Endothelial cell of umbilical vein (primary cell): ENCODE results near the gene IL4I1. TPM values are rescaled to one million over a fixed set of nuclear protein-coding genes. Genes with fewer than 3 reads are reported as not detected.

Experiments
- BruUV-seq: library from RNA; stranded (reverse); fragments of 400-500 nt; replicated peaks from 2 replicates; lab custom pipeline; 2021; lab: Mats Ljungman, UMichigan
- CTCF ChIA-PET: fragments of 300-600, 350-600 bp; sonication (Branson Sonifier 250); formaldehyde crosslinking; loops from one replicate; lab custom pipeline; 2021; ENCODE audit warnings: antibody characterized with exemption, inconsistent platforms; lab: Charles Lee
- POLR2A ChIA-PET: fragments of 300-600, 350-600 bp; sonication (Branson Sonifier 250); formaldehyde crosslinking; loops from one replicate; lab custom pipeline; 2021; ENCODE audit warnings: antibody characterized with exemption, inconsistent platforms; lab: Charles Lee
- DNase-seq: peaks from one replicate; pipeline ENCODE4 v3.0.0-alpha.2; 2011; ENCODE audit warnings: low read depth, low spot score
- FAIRE-seq: peaks from 2 replicates; lab custom pipeline; 2011; peaks lifted over from hg19 to GRCh38; lab: Jason Lieb, UNC
- H2AFZ ChIP-seq: 2 replicates; pipeline ENCODE4 v1.6.0; 2012; ENCODE audit warnings: low read depth, low read length, control low read depth, inconsistent platforms
- H3K27ac ChIP-seq: 2 replicates; pipeline ENCODE4 v1.5.1; 2011; ENCODE audit warnings: low read depth, mild to moderate bottlenecking, control low read depth, low read length, moderate library complexity; ENCODE audit not compliant: insufficient read depth
- H3K27me3 ChIP-seq, 2 experiments: 2 replicates each; pipeline versions ENCODE4 v1.6.0 to v1.6.1; 2011; ENCODE audit warnings: low read length in 2 of 2, mixed read lengths in 1 of 2; ENCODE audit not compliant: control insufficient read depth in 2 of 2, insufficient read depth in 2 of 2
- H3K36me3 ChIP-seq, 2 experiments: 2 replicates in 1 of 2; 3 replicates in 1 of 2; pipeline ENCODE4 v1.5.1; 2011; ENCODE audit warnings: low read length in 2 of 2, mild to moderate bottlenecking in 1 of 2, moderate library complexity in 1 of 2; ENCODE audit not compliant: control insufficient read depth in 2 of 2, insufficient read depth in 2 of 2; ENCODE audit errors: extremely low read depth in 1 of 2
- H3K4me1 ChIP-seq: 3 replicates; pipeline ENCODE4 v1.5.1; 2011; ENCODE audit warnings: mild to moderate bottlenecking, low read length; ENCODE audit not compliant: control insufficient read depth, insufficient read depth; ENCODE audit errors: extremely low read depth
- H3K4me2 ChIP-seq: 2 replicates; pipeline ENCODE4 v1.6.1; 2011; ENCODE audit warnings: low read length, control low read depth, mixed read lengths; ENCODE audit not compliant: insufficient read depth
- H3K4me3 ChIP-seq, 3 experiments: fragments of 200-600 bp in 1 of 3; sonication (generic), shearing (Covaris generic) in 1 of 3; replicated peaks in 1 of 3; 2 replicates each; pipeline ENCODE4 v1.5.1; 2011 to 2016; ENCODE audit warnings: control low read depth in 3 of 3, low read length in 3 of 3, mild to moderate bottlenecking in 2 of 3, inconsistent platforms in 1 of 3, low read depth in 1 of 3, moderate library complexity in 1 of 3; ENCODE audit not compliant: insufficient read depth in 1 of 3
- H3K79me2 ChIP-seq: 2 replicates; pipeline ENCODE4 v1.6.0; 2012; ENCODE audit warnings: low read length, inconsistent platforms; ENCODE audit not compliant: control insufficient read depth, insufficient read depth
- H3K9ac ChIP-seq: replicated peaks from 2 replicates; pipeline ENCODE3; 2011; ENCODE audit warnings: low read length, control low read depth; ENCODE audit not compliant: insufficient read depth; ENCODE audit errors: extremely low read depth
- H3K9me1 ChIP-seq: replicated peaks from 3 replicates; pipeline ENCODE4 v1.6.0; 2011; ENCODE audit warnings: mild to moderate bottlenecking, low read length; ENCODE audit not compliant: control insufficient read depth, insufficient read depth; ENCODE audit errors: extremely low read depth
- H3K9me3 ChIP-seq: replicated peaks from 2 replicates; pipeline ENCODE4 v1.5.1; 2012; ENCODE audit warnings: low read length, inconsistent platforms; ENCODE audit not compliant: control insufficient read depth, insufficient read depth
- H4K20me1 ChIP-seq: replicated peaks from 2 replicates; pipeline ENCODE3; 2011; ENCODE audit warnings: mild to moderate bottlenecking, low read length; ENCODE audit not compliant: control insufficient read depth, insufficient read depth; ENCODE audit errors: extremely low read depth
- CTCF ChIP-seq, 2 donors: IDR thresholded peaks; 1 replicate in 1 of 2; 2 replicates in 1 of 2; pipeline ENCODE4 v1.5.1; 2011; ENCODE audit warnings: low read length in 2 of 2, mild to moderate bottlenecking in 2 of 2, moderate library complexity in 2 of 2, control low read depth in 1 of 2, inconsistent platforms in 1 of 2, low read depth in 1 of 2; ENCODE audit not compliant: insufficient read depth in 1 of 2; ENCODE audit errors: extremely low read depth in 1 of 2
- EZH2 ChIP-seq: IDR thresholded peaks from 2 replicates; pipeline ENCODE4 v1.6.1; 2012; ENCODE audit warnings: borderline replicate concordance, low read depth, mild to moderate bottlenecking, moderate library complexity, low read length, inconsistent platforms; ENCODE audit not compliant: severe bottlenecking
- GATA2 ChIP-seq: IDR thresholded peaks from 2 replicates; pipeline ENCODE4 v1.7.0; 2011; ENCODE audit warnings: low read depth, mild to moderate bottlenecking, moderate library complexity, mixed read lengths, low read length; ENCODE audit not compliant: insufficient read length, insufficient read depth
- MAX ChIP-seq: IDR thresholded peaks from 2 replicates; pipeline ENCODE4 v1.6.1; 2011; ENCODE audit not compliant: insufficient read depth, insufficient read length
- MYC ChIP-seq: IDR thresholded peaks from one replicate; pipeline ENCODE4 v1.6.1; 2011; ENCODE audit warnings: mild to moderate bottlenecking, low read depth, low read length
- POLR2A ChIP-seq: IDR thresholded peaks from 2 replicates; pipeline ENCODE4 v1.6.1; 2012; ENCODE audit warnings: low read depth, mild to moderate bottlenecking, control low read depth, low read length
- dilution Hi-C: fragments of 300-500 bp; cut with MboI; formaldehyde crosslinking; loops from one replicate; pipeline ENCODE4 v1.15.0; 2019; ENCODE audit warnings: low sequenced_read_pairs; ENCODE audit not compliant: extremely low pct_ligation_motif_present
- intact Hi-C: fragments of 100-400 bp; cut with micrococcal nuclease; formaldehyde crosslinking; loops from one replicate; pipeline ENCODE4 v1.10.0; 2022
- polyA plus RNA-seq, 4 experiments: library from polyadenylated mRNA; depleted of rRNA in 3 of 4; stranded (reverse) in 3 of 4; unstranded in 1 of 4; fragments of >200 nt; gene quantifications; 2 replicates each; pipeline versions ENCODE4 v1.2.1 to v1.2.3, GENCODE V29; 2011 to 2012; ENCODE audit warnings: missing spikeins in 1 of 4
- total RNA-seq: library from RNA; stranded (reverse); gene quantifications from 2 replicates; pipeline ENCODE4 v1.2.3, GENCODE V29; 2021

Gene IL4I1
- total and polyA plus RNA-seq, 2 donors (not counting 3 experiments of a cell fraction or from before 2014, with no cell fraction given), result 5.0 to 5.6 TPM

GRCh38 chr19:49881186-49881585 is 15.5 kb downstream of the IL4I1 start:
- H3K4me1 ChIP-seq, result peaks cover 7% of the 10 kb centered on the region
- ChIA-PET CTCF (interaction anchor here (0.9 kb wide), 1 partner anchor 10 kb away, joined by 3 read pairs; no protein-coding TSS in a partner anchor), POLR2A (no interaction called here)
- no peaks in the 10 kb centered on the region for H3K79me2 ChIP-seq
- DNase-seq, result no peak
- H3K9me3 ChIP-seq, result no peaks in the 10 kb centered on the region
- no peak overlapping the region for H3K4me2 ChIP-seq
- dilution Hi-C loops, result no loop called here
- H2AFZ ChIP-seq, result no peak overlapping the region
- H3K36me3 ChIP-seq, result peaks cover 18 to 45% of the 10 kb centered on the region in 2 experiments
- H4K20me1 ChIP-seq, result no peaks in the 10 kb centered on the region
- intact Hi-C loops, result no loop called here
- no peaks in the 10 kb centered on the region for H3K9me1 ChIP-seq
- BruUV-seq, result no TSS peak
- no peak for FAIRE-seq
- no peak overlapping the region for H3K9ac ChIP-seq
- H3K27ac ChIP-seq, result no peak overlapping the region
- no peak for TF ChIP-seq GATA2
- TF ChIP-seq CTCF (IDR thresholded peaks at IDR 0.05; ENCODE audit: extremely low read depth in 1 of 2, insufficient read depth in 1 of 2, low read depth in 1 of 2, low read length in 2 of 2), result no peak
- no peak for TF ChIP-seq EZH2
- H3K27me3 ChIP-seq, result no peaks in the 10 kb centered on the region
- no peak overlapping the region for H3K4me3 ChIP-seq

- Histone ChIP-seq H3K79me2 (peaks cover 7% of the 10 kb centered on the region), H3K36me3 (peaks cover 18 to 45% of the 10 kb centered on the region in 2 experiments), H3K27me3 (no peaks in the 10 kb centered on the region), H4K20me1 (no peaks in the 10 kb centered on the region), H3K4me1 (peaks cover 13% of the 10 kb centered on the region), H3K4me3 (no peak overlapping the region), H3K9me1 (no peaks in the 10 kb centered on the region), H3K4me2 (no peak overlapping the region), H2AFZ (no peak overlapping the region), H3K9me3 (no peaks in the 10 kb centered on the region), H3K9ac (no peak overlapping the region), H3K27ac (no peak overlapping the region)
- intact Hi-C loops (no loop called here), dilution Hi-C loops (no loop called here)
- ChIA-PET POLR2A (interaction anchor here (0.6 kb wide), 1 partner anchor 16 kb away, joined by 3 read pairs; the partner anchor contains the start of gene IL4I1), CTCF (no interaction called here)
- TF ChIP-seq MAX (no peak), POLR2A (no peak), GATA2 (no peak), MYC (no peak)
- FAIRE-seq (no peak), DNase-seq (no peak)
- BruUV-seq, result no TSS peak
Measured at GRCh38 chr19:49880162-49880869, 16.4 kb downstream of the IL4I1 start.
